Stimulated activated CD4-positive, alpha-beta T cell treated with anti-CD3 and anti-CD28 coated beads, Interleukin-12 subunit alpha, Interleukin-12 subunit beta, amount 100 ng/mL, for 4 hours (primary cell): ENCODE data around the gene GLB1L.
"Not testable (repeated sequence)": the region's sequence is repeated elsewhere in the genome, so short reads cannot be mapped to it uniquely, and the experiment has no call there.

Source experiments
- DNase-seq: peaks from one replicate; pipeline ENCODE4 v3.0.0-alpha.2; 2020

The GLB1L gene

DNA sequence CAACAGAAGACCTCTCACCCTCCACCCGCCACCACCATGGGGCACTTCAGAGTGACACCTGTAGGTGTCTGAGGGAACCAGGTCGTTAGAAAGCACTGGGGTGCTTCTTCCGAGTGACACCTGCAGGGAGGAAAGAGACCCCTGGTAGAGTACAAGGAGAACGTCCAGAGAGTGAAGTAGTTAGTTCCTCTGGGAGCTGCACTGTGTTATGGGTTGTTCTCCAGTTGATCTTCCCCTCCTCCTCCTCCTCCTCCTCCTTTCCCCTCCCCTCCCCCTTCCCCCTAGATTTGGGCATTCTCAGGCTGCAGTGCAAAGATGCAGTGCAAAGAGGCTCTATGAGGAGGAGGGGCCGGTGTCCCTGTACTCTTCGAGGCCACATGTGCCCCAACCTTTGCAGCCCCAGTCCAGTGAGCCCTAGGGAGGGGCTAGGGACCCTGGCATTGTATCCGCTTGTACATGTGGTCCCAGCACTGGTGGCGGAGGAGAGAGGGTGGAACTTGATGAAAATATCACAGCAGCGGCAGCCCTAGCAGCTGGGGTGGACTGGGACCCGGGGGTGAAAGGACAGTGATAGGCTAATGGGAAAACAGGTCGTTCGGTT, 34.8 kb upstream of the GLB1L start:
- no peak for DNase-seq

GRCh38 chr2:219279151-219279915, 34.1 kb upstream of the GLB1L start, which contains the start of gene DNAJB2:
TSS of gene DNAJB2 (plus strand) at chr2:219279366. CDS start at chr2:219279834, 468 bp downstream.
- peak; percentile 98 for DNase-seq

GRCh38 chr2:219278655-219279150, 33.5 kb upstream of the GLB1L start:
- no peak for DNase-seq

DNA sequence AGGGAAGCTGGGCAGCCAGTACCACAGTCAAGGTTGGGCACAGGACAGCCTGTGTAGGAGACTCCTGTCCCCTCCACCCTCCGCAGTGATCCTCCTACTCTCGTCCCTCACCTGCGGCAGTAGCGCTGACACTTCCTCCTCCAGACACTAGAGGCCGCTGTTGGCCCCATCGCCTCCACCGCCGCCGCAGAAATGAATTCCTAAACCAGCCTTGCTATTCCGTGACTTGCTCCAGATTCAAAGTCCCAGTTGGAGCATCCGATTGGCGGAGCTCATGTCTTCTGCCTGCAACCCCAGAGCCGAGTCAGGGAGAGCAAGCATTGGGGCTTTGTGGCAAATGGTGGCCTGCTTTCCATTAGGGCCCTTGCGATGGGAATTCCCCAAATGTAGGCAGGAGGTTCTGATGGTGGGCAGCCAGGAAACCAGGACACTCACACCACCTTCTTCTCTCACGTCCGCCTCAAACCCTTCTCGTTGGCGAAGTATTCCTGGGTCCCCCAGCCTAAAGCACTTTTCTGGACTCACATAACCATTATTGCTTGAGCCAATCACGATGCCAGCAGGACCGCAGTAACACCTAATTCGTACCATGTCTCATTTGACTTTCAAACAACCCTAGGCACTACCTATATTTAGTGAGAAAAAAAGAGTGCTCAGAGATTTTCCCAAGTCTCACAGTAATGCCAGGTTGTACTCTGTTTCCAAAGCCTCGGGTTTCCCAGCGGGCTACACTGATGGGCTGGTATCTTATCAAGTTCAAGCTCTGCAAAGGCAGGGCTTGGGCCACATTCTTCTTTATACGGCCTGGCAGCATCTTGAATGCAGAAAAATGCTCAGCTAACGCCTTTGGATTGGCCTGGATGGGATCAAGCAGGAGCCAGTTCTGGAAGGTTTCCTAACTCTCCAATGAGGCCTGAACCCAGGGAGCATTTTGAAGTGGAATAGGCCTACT, 32.7 kb upstream of the GLB1L start:
- peak; percentile 72 for DNase-seq

- DNase-seq: no peak
Observed at GRCh38 chr2:219274361-219274921, 29.2 kb upstream of the GLB1L start.

DNA sequence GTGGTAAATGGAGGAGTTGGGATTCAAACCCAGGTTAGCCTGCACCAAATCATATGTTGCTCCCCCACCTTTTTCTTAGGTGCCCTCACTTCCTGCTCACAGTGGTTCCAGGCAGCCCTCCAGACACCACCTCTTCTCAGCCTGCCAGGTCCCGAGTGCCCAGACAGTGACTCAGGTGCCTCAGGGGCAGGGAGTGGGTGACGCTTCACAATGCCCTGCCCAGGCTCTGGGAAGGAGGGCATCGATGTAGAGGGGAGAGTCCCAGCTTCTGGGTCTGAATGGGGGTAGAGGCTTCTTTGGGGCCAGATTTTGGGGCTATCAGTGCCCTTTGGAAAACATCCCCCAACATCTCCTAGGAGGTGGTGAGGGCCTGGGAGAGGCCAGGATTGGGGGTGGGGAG, 28.7 kb upstream of the GLB1L start:
- DNase-seq: no peak

DNA sequence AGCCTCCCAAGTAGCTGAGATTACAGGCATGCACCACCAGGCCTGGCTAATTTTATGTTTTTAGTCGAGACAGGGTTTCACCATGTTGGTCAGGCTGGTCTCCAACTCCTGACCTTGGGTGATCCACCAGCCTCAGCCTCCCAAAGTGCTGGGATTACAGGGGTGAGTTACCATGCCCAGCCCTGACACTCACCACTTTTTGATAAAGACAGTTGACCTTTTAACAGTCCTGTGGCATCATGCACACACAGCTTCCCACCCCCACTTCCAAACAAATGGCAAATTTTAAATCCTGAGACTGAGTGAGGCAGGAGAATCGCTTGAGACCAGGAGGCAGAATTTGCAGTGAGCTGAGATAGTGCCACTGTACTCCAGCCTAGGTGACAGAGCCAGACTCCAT, 27.8 kb upstream of the GLB1L start:
- DNase-seq: no peak

DNA sequence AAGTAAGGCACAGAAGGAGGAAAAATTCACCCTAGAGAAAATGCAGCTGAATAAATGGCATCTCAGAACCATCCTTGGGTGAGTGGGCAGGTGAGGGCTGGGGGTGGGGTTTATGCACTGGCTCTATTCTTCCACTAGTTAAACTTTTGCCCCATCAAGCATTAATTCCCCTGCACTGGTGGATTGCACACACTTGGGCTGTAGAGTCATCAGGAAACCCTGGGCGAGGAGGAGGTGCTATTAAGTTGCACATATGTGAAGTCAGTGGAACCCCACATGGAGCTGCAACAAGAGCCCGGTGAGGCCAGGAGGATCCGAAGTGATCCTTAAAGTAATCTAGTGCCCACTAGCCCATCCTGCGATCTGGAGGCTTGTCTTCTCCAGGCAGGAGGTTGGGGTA, 27.1 kb upstream of the GLB1L start:
- no peak for DNase-seq

GRCh38 chr2:219271021-219271420, 25.8 kb upstream of the GLB1L start:
- no peak for DNase-seq

GRCh38 chr2:219270055-219270372, 24.8 kb upstream of the GLB1L start:
- no peak for DNase-seq

GRCh38 chr2:219269362-219270054, 24.3 kb upstream of the GLB1L start:
- no peak for DNase-seq

DNA sequence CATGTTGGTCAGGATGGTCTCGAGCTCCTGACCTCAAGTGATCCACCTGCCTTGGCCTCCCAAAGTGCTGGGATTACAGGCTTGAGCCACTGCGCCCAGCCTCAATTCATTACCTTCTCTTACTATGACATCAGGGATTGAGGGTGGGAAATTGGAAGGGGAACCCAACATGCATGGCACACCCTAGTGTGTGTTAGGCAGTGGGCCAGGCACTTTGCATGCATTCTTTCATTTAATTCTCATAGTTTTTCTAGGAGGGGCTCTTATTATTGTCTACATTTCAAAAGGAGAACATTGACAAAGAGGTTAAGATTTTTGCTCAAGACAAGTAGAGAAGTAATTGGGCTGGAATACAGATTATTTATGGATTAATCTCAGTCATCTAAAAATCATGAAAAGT, 23.1 kb upstream of the GLB1L start:
- no peak for DNase-seq

DNA sequence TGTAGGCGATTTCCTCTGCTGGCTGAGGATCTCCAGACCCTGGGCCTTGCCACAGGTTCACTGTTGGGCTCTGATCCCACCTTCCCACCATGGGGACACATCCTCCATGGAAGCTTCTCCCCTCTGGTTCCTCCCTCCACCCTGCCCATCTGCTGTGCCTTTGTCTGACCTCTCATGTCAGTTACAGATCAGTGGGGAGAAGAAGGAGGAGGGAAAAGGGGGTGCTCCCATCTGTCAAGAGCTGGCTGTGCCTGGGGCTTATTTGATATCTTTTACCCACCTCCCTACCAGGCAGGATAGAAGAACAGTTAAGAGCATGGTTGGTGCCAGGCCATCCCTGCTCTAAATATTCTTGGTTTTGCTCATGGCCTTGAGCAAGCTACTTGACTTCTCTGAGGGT, 21.6 kb upstream of the GLB1L start:
- DNase-seq: no peak

GRCh38 chr2:219266232-219266631, 21.0 kb upstream of the GLB1L start:
- DNase-seq: no peak

- no peak for DNase-seq
Observed at GRCh38 chr2:219261024-219261855, 16.0 kb upstream of the GLB1L start.

DNA sequence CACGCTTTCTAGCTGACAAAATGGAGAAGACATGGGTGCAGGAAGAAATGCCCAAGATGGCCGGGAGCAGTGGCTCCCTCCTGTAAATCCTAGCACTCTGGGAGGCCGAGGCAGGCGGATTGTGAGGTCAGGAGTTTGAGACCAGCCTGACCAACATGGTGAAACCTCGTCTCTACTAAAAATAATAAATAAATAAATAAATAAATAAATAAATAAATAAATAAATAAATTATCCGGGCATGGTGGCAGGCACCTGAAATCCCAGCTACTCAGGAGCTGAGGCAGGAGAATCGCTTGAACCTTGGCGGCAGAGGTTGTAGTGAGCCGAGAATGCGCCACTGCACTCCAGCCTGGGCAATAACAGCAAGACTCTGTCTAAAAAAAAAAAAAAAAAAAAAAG, 13.7 kb upstream of the GLB1L start:
- DNase-seq: not testable (repeated sequence)

GRCh38 chr2:219254590-219255201, 9.5 kb upstream of the GLB1L start:
- DNase-seq: peak; percentile 22

- peak; percentile 90 for DNase-seq
Observed at GRCh38 chr2:219253753-219254589, 8.7 kb upstream of the GLB1L start, which contains the start of gene TUBA4A. TSS of gene TUBA4A (minus strand) at chr2:219253918. CDS start at chr2:219253858, 60 bp downstream.

DNA sequence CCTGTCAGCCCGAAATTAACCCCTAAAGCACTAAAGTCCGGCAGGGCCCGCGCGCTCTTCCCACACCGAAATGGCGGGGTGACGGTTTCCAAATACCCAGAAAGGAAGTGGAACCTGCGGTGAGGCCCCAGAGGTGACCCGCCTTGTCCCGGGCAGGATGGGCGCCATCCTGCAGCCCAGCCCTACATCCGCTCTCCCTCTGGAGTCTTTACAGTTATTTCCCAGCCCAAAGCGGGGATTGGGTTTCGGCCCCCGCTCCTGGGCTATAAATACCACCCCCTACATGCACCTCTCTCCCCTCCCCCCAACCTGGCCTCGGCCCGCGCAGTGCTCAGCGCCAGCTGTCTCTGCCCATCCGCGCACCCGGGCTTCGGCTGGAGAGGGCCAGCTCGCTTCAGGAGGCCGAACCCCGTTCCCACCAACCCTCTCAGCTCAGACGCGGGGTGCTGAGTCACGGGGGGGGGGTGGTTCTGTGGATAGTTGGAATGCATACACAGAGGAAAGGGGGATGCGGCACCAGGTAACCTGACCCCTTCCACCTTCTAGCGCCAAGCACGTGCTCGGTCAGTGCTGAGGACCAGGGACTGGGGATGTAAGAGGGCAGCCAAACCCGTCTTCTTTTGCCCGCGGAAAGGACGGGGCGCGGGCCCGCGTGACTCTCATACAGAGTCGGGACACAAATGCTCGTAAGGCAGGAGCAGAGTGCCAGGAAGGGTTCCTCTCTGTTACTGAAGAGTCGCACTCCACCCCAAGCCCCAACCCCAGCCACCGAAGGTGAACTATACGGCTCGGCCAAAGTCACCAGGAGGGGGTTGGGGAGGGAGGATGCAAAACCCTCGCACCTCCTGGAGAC, 7.9 kb upstream of the GLB1L start, which contains the start of gene TUBA4B:
TSS of gene TUBA4B (plus strand) at position 344 of the 853 bp plus-strand sequence. CDS start at position 509, 165 bp downstream.
- DNase-seq: peak; percentile 35
